Measurements from ENCODE around the gene MPHOSPH9. TPM values are rescaled to one million over a fixed set of nuclear protein-coding genes. Genes with fewer than 3 reads are reported as not detected.
"Not testable (repeated sequence)": the region's sequence is repeated elsewhere in the genome, so short reads cannot be mapped to it uniquely, and the experiment has no call there.

MPHOSPH9 gene
- total RNA-seq, 2 experiments from 2014 or later, result 134 to 162 TPM

DNA sequence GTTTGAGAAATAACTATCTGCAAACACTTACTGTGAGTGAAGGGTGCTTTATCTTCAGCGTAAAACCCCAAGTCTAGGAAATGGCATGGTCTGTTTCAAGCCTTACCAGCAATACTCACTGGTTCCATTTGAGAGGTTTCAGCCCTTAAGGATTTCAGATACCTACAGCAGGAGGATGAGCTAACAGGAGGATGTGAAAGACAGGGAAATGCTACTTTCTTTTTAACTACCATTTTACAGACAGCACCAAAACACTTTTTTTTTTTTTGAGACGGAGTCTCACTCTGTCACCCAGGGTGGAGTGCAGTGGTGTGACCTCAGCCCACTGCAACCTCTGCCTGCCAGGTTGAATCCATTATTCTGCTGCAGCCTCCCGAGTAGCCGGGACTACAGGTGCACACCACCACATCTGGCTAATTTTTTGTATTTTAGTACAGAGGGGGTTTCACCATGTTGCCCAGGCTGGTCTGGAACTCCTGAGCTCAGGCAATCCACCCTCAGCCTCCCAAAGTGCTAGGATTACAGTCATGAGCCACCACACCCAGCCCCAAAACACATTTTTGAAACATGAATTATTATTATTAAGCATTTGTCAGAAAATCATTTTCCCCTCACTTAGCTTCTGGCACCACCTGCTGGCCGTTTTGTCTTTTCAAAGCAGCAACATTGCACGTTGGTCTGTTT is 4.8 kb upstream of the MPHOSPH9 start:
- H3K36me3 Mint-ChIP-seq (ENCODE audit: low read depth), result peaks cover 44% of the 10 kb centered on the region
- peaks cover 54% of the 10 kb centered on the region for H3K4me1 Mint-ChIP-seq
- CTCF ChIA-PET, result interaction anchor here (0.6 to 2.2 kb wide), 36 partner anchors 9 to 377 kb away, joined by 3 to 15 read pairs (median 4); partner anchors contain the start of genes OGFOD2 and SBNO1

DNA sequence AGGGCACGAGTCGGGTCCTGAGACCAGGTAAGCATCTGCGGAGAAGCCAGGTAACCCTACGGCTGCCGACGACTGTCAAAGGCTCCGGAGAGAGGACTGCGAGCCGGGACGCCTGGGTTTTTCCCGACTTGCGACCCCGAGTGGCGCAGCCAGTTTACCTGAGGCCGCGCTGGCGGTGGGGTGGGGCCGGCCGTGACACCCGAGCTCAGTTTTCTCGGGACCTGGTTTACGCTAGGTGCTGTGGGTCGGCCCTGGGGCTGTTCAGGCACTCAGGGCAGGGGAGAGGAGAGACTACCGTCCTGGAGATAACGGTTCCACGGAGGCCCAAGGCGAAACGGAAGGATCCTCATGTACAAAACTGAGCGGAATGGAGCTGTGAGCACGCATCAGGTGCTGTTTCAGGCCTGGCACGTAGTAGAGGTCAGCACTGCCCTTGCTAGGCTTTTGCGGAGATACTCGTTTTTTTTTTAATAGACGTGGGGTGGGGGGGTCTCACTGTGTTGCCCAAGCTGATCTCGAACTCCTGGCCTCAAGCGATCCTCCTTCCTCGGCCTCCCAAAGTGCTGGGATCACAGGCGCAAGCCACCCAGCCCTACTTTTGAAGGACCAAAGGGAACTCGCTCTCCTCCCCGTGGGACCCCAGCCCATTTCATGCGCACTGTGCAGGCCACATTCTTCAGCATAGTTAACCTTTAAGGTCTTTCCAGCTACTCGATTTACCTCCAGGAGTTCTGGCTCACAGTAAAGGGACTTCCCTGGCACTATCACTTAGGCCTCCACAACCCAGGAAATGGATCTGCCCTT is 766 bp upstream of the MPHOSPH9 start:
- Mint-ChIP-seq H3K4me1 (peaks cover 63% of the 10 kb centered on the region), H3K36me3 (ENCODE audit: low read depth) (peaks cover 39% of the 10 kb centered on the region), H3K4me3 (peak overlapping the region; percentile 95), H3K9me3 (no peaks in the 10 kb centered on the region), H3K27ac (peak overlapping the region; percentile 99), H3K27me3 (no peaks in the 10 kb centered on the region)
- POLR2A ChIA-PET, result interaction anchor here (0.6 to 2.5 kb wide), 9 partner anchors 9 to 515 kb away, joined by 3 to 15 read pairs (median 3); partner anchors contain the start of gene OGFOD2
- CTCF ChIA-PET, result interaction anchor here (0.6 to 3.5 kb wide), 14 partner anchors 9 to 1453 kb away, joined by 3 to 26 read pairs (median 3); no protein-coding TSS in a partner anchor
- no peak for DNase-seq

More for the DNA sequence above, 4.8 kb upstream of the MPHOSPH9 start:
- H3K4me3 Mint-ChIP-seq, result peak overlapping the region; percentile 45
- peak overlapping the region; percentile 88 for H3K27ac Mint-ChIP-seq
- DNase-seq, result peak; percentile 81
- H3K9me3 Mint-ChIP-seq, result no peaks in the 10 kb centered on the region
- POLR2A ChIA-PET, result interaction anchor here (1.3 kb wide), 1 partner anchor 256 kb away, joined by 3 read pairs; no protein-coding TSS in a partner anchor
- no peaks in the 10 kb centered on the region for H3K27me3 Mint-ChIP-seq

DNA sequence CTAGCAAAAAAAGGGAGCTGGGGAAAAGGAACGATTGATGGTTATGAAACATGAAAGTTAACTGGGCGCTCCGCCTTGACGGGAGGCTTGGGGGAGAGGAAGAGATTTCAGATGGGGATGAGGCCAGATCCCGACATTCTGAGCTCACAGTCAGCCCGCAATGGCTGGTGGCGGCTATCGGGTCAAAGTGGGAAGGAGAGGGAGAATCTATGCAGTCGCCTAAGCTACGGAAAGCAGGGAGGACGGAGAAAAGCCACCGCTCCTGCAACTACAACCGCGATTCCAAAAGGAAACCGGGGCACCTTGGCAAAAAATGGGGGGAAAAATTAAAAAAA is 502 bp downstream of the MPHOSPH9 start:
- Mint-ChIP-seq H3K36me3 (ENCODE audit: low read depth) (peaks cover 47% of the 10 kb centered on the region), H3K27ac (peak overlapping the region; percentile 99), H3K4me3 (peak overlapping the region; percentile 95), H3K9me3 (no peaks in the 10 kb centered on the region), H3K4me1 (peaks cover 61% of the 10 kb centered on the region), H3K27me3 (no peaks in the 10 kb centered on the region)
- peak; percentile 18 for DNase-seq
- CTCF ChIA-PET, result interaction anchor here (0.6 to 3.5 kb wide), 14 partner anchors 10 to 372 kb away, joined by 3 to 26 read pairs (median 3); no protein-coding TSS in a partner anchor
- POLR2A ChIA-PET, result interaction anchor here (0.6 to 2.5 kb wide), 13 partner anchors 9 to 1710 kb away, joined by 3 to 19 read pairs (median 4); partner anchors contain the start of gene OGFOD2

DNA sequence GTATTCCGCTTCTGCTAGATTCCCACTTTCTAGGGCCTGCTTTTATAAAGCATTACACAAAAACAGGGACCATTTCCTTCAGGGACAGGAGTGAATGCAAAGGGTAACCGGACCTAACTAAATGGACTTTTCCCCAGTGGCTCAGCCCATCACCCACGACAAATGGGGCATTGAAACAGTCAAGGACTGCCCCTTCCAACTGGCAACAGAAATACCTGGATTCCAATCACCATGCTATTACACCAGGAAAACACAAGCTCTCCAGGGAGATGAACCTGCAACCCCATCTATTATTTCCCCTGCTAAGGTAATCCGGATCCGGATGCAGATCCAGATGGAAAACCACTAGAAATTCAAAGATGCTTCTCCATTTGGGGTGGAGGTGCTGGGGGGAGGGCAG is 1.0 kb downstream of the MPHOSPH9 start:
- POLR2A ChIA-PET, result interaction anchor here (0.8 to 2.5 kb wide), 5 partner anchors 9 to 1710 kb away, joined by 3 to 15 read pairs (median 5); no protein-coding TSS in a partner anchor
- Mint-ChIP-seq H3K27me3 (no peaks in the 10 kb centered on the region), H3K4me1 (peaks cover 58% of the 10 kb centered on the region), H3K27ac (peak overlapping the region; percentile 99), H3K4me3 (peak overlapping the region; percentile 95), H3K9me3 (no peaks in the 10 kb centered on the region), H3K36me3 (ENCODE audit: low read depth) (peaks cover 47% of the 10 kb centered on the region)
- DNase-seq, result no peak
- CTCF ChIA-PET, result interaction anchor here (1.1 to 3.5 kb wide), 5 partner anchors 9 to 371 kb away, joined by 3 to 26 read pairs (median 4); no protein-coding TSS in a partner anchor

DNA sequence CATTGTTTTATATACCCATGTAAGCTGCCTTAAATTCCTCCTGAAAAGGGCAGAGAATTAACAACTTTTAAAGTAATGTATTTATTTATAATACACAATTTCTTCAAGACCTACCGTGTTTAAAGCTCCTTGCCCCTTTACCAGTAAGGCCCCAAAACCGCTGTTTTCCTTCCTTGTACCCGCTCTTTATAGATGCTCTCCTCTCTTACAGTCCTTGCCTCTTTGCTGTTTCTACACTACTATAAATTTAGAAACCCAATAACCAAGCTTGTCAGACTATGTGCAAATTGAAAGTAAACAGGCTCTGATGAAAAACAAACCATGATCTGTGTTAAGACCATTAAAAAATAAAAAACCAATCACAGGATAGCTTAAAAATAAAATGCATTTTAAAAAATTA is 3.9 kb downstream of the MPHOSPH9 start:
- DNase-seq, result no peak
- Mint-ChIP-seq H3K27ac (peak overlapping the region; percentile 85), H3K9me3 (no peaks in the 10 kb centered on the region), H3K4me3 (peak overlapping the region; percentile 67), H3K36me3 (ENCODE audit: low read depth) (peaks cover 41% of the 10 kb centered on the region), H3K27me3 (no peaks in the 10 kb centered on the region), H3K4me1 (peaks cover 61% of the 10 kb centered on the region)
- ChIA-PET POLR2A (no interaction called here), CTCF (interaction anchor here (0.8 to 1.3 kb wide), 3 partner anchors 9 to 38 kb away, joined by 3 to 8 read pairs (median 5); no protein-coding TSS in a partner anchor)

DNA sequence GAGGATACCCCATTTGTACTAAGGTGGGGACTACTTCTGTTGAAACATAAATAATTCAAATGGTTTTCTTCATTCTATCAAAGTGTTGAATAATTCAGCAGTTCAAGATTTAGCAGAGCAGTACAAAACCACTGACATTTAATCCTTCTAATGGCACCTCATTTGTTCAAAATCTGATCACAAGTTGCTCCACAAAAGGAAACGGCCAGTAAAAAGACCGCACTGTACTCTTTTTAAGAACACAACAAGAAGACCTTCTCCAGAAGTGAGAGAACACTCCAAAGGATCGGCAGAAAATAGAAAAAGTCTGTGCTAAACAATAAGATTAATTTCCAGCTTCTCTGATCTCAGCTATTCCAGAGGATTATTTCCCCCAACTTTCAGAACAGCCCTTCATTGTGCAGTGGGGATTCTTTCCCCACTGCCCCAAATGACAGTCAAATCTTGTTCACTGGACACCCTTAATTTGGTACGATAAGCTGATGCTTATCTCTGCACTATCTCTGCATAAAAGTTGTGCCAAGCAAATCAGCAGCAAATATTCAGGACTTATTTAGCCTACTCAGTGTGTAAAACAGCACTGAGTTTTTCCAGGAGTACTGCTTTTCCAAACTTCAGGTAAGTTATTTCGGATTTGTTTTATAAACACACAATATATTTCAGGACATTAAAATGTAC is 5.2 kb downstream of the MPHOSPH9 start:
- ChIA-PET POLR2A (no interaction called here), CTCF (interaction anchor here (0.6 to 2.1 kb wide), 2 partner anchors 10 to 19 kb away, joined by 3 to 7 read pairs; no protein-coding TSS in a partner anchor)
- H3K27ac Mint-ChIP-seq, result peak overlapping the region; percentile 20

DNA sequence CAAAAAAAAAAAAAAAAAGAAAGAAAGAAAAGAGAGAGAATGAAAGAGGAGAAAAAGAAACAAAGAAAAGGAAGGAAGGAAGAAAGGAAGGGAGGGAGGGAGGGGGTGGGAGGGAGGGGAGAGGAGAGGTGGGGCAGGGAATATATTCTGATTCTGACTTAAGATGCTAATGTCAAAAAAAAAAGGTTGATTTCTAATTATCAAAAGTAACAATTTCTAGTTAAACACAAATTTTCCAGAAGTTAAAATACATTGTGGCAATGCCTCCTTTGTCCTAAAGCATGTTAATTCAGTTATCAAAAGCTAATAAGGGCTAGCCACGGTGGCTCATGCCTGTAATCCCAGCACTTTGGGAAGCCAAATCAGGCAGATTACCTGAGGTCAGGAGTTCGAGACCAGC is 7.5 kb downstream of the MPHOSPH9 start:
- Mint-ChIP-seq H3K27me3 (no peaks in the 10 kb centered on the region), H3K4me1 (peaks cover 65% of the 10 kb centered on the region), H3K4me3 (no peak overlapping the region), H3K9me3 (no peaks in the 10 kb centered on the region), H3K27ac (no peak overlapping the region), H3K36me3 (ENCODE audit: low read depth) (peaks cover 50% of the 10 kb centered on the region)
- ChIA-PET POLR2A (interaction anchor here (0.6 kb wide), 1 partner anchor 13 kb away, joined by 3 read pairs; no protein-coding TSS in a partner anchor), CTCF (interaction anchor here (0.7 to 1.2 kb wide), 3 partner anchors 8 to 251 kb away, joined by 3 to 6 read pairs (median 4); partner anchors contain the start of genes MPHOSPH9 and MTRFR)
- DNase-seq, result no peak

More for the DNA sequence above, 5.2 kb downstream of the MPHOSPH9 start:
- DNase-seq, result no peak
- Mint-ChIP-seq H3K4me1 (peaks cover 68% of the 10 kb centered on the region), H3K27me3 (no peaks in the 10 kb centered on the region), H3K36me3 (ENCODE audit: low read depth) (peaks cover 40% of the 10 kb centered on the region), H3K9me3 (no peaks in the 10 kb centered on the region), H3K4me3 (no peak overlapping the region)

DNA sequence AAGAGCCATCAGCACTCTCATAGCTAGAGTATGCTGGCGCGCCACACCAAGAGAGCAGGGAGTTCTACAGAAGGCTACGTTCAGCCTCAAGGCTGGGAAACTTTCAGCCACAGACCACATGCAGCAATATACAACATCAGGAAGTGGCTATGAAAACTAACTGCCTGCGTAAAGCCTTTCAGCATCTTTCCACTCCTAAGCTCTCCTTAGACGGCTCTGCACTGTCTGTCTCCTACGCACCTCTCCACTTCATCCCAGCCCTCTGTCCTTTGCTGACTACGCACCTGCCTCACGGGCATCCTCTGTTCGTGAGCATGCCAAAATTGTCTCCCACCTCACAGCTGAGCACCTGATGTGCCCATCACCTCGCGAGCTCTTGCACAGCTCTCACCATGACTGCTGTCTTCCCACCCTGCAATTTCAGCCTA is 9.7 kb downstream of the MPHOSPH9 start:
- H3K4me3 Mint-ChIP-seq, result peak overlapping the region; percentile 64
- peaks cover 49% of the 10 kb centered on the region for H3K4me1 Mint-ChIP-seq
- H3K27me3 Mint-ChIP-seq, result no peaks in the 10 kb centered on the region
- peaks cover 50% of the 10 kb centered on the region for H3K36me3 Mint-ChIP-seq (ENCODE audit: low read depth)
- ChIA-PET POLR2A (interaction anchor here (0.6 to 1.9 kb wide), 2 partner anchors 10 to 654 kb away, joined by 14 to 15 read pairs; partner anchors contain the start of genes MPHOSPH9 and MTRFR), CTCF (interaction anchor here (0.8 to 2.7 kb wide), 6 partner anchors 9 to 180 kb away, joined by 3 to 26 read pairs (median 4); partner anchors contain the start of genes MPHOSPH9 and MTRFR)
- H3K27ac Mint-ChIP-seq, result peak overlapping the region; percentile 96
- no peaks in the 10 kb centered on the region for H3K9me3 Mint-ChIP-seq
- DNase-seq, result peak; percentile 74

DNA sequence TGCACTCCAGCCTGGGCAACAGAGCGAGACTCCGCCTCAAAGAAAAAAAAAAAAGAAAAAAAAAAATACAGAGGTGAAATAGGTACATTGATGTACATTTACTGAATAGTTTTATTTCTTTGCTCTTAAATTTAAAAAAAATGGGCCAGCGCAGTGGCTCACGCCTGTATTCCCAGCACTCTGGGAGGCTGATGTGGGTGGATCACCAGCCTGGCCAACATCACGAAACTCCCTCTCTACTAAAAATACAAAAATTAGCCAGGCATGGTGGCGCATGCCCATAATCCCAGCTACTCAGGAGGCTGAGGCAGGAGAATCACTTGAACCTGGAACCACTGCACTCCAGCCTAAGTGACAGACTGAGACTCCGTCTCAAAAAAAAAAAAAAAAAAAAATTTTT is 25.1 kb downstream of the MPHOSPH9 start:
- POLR2A ChIA-PET, result not testable (repeated sequence)

DNA sequence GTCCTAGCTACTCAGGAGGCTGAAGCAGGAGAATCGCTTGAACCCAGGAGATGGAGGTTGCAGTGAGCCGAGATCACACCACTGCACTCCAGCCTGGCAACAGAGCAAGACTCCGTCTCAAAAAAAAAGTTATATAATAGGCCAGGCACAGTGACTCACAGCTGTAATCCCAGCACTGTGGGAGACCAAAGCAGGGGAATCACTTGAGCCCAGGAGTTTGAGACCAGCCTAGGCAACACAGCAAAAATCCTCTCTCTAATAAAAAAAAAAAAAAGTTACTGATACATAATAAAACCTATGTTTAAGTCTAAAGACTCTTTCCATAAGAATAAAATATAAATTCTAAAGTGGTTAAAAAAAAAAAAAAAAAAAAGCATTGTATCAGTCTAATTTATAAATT is 26.1 kb downstream of the MPHOSPH9 start:
- DNase-seq, H3K27me3 Mint-ChIP-seq, H3K4me3 Mint-ChIP-seq, H3K27ac Mint-ChIP-seq, POLR2A ChIA-PET, H3K9me3 Mint-ChIP-seq, CTCF ChIA-PET, H3K4me1 Mint-ChIP-seq: not testable (repeated sequence)
- peaks cover 57% of the 10 kb centered on the region for H3K36me3 Mint-ChIP-seq (ENCODE audit: low read depth)

More for the DNA sequence above, 25.1 kb downstream of the MPHOSPH9 start:
- not testable (repeated sequence) for DNase-seq, H3K27ac Mint-ChIP-seq, H3K9me3 Mint-ChIP-seq, H3K27me3 Mint-ChIP-seq, H3K4me1 Mint-ChIP-seq, H3K4me3 Mint-ChIP-seq
- peaks cover 53% of the 10 kb centered on the region for H3K36me3 Mint-ChIP-seq (ENCODE audit: low read depth)
- CTCF ChIA-PET, result interaction anchor here (0.6 to 0.7 kb wide), 4 partner anchors 20 to 693 kb away, joined by 3 to 7 read pairs (median 4); no protein-coding TSS in a partner anchor

DNA sequence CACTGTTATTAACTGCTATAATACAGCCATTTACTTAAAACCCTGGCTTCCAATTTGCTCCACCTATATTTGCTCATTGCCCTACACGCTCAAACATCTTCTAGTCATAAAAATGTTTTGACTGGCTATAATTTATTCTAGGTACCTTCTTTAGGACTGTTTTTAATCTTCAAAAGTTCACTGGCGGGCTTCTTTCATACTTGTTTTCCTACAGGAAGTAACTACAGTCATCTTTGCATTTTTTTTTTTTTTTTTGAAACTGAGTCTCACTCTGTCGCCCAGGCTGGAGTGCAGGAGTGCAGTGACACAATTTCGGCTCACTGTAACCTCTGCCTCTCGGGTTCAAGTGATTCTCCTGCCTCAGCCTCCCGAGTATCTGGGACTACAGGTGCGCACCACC is 32.5 kb downstream of the MPHOSPH9 start:
- no peak overlapping the region for H3K4me3 Mint-ChIP-seq
- CTCF ChIA-PET, result interaction anchor here (1.1 to 1.4 kb wide), 3 partner anchors 34 to 80 kb away, joined by 3 to 5 read pairs (median 3); no protein-coding TSS in a partner anchor

DNA sequence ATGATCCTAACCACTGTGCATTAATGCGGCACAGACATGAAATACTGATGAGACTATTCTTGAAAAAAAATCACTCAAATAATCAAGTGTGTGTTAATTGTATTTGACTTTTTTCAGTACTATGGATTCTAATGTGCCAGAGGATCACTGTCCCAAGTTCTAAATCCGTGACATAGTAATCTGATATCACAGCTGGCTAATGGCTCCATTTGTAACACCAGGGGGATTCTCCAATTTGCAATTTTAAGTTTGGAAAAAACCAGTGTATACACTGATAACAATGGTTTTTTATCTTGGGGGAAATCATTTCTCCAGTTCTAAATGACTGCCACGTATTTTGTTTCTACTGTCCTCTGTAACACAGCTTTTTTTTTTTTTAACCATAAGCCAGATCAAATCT is 33.0 kb downstream of the MPHOSPH9 start:
- DNase-seq, result no peak
- peaks cover 56% of the 10 kb centered on the region for H3K36me3 Mint-ChIP-seq (ENCODE audit: low read depth)
- H3K4me1 Mint-ChIP-seq, result peaks cover 24% of the 10 kb centered on the region
- H3K27ac Mint-ChIP-seq, result peak overlapping the region; percentile 32
- H3K4me3 Mint-ChIP-seq, result no peak overlapping the region
- ChIA-PET POLR2A (no interaction called here), CTCF (interaction anchor here (1.1 to 1.5 kb wide), 3 partner anchors 9 to 38 kb away, joined by 3 to 5 read pairs (median 3); no protein-coding TSS in a partner anchor)
- H3K9me3 Mint-ChIP-seq, result no peaks in the 10 kb centered on the region
- H3K27me3 Mint-ChIP-seq, result no peaks in the 10 kb centered on the region

More for the DNA sequence above, 32.5 kb downstream of the MPHOSPH9 start:
- POLR2A ChIA-PET, result no interaction called here
- H3K9me3 Mint-ChIP-seq, result no peaks in the 10 kb centered on the region
- no peak for DNase-seq
- no peaks in the 10 kb centered on the region for H3K27me3 Mint-ChIP-seq
- H3K27ac Mint-ChIP-seq, result peak overlapping the region; percentile 86
- peaks cover 24% of the 10 kb centered on the region for H3K4me1 Mint-ChIP-seq
- peaks cover 60% of the 10 kb centered on the region for H3K36me3 Mint-ChIP-seq (ENCODE audit: low read depth)
